Measurements from ENCODE around the gene MLYCD.

MLYCD gene

GRCh38 chr16:83898463-83899271, at the start of gene MLYCD:
TSS of gene MLYCD (plus strand) at chr16:83899115. CDS start at chr16:83899145, 30 bp downstream.
- peak; percentile 77 for DNase-seq (ENCODE audit: low spot score)

GRCh38 chr16:83849421-83849820, 49.5 kb upstream of the MLYCD start:
- DNase-seq (ENCODE audit: low spot score), result no peak

- DNase-seq (ENCODE audit: low spot score), result no peak
Observed at GRCh38 chr16:83850947-83851346, 48.0 kb upstream of the MLYCD start.

- no peak for DNase-seq (ENCODE audit: low spot score)
Observed at GRCh38 chr16:83851473-83851872, 47.4 kb upstream of the MLYCD start.

- DNase-seq (ENCODE audit: low spot score), result no peak
Observed at GRCh38 chr16:83852774-83853173, 46.1 kb upstream of the MLYCD start.

- no peak for DNase-seq (ENCODE audit: low spot score)
Observed at GRCh38 chr16:83853834-83854233, 45.1 kb upstream of the MLYCD start.

- DNase-seq (ENCODE audit: low spot score), result no peak
Observed at GRCh38 chr16:83854420-83854819, 44.5 kb upstream of the MLYCD start.

GRCh38 chr16:83856792-83857191, 42.1 kb upstream of the MLYCD start:
- no peak for DNase-seq (ENCODE audit: low spot score)

GRCh38 chr16:83859265-83859664, 39.6 kb upstream of the MLYCD start:
- DNase-seq (ENCODE audit: low spot score), result no peak

GRCh38 chr16:83862661-83863060, 36.3 kb upstream of the MLYCD start:
- DNase-seq (ENCODE audit: low spot score), result no peak

GRCh38 chr16:83863682-83864081, 35.2 kb upstream of the MLYCD start:
- DNase-seq (ENCODE audit: low spot score), result no peak

- DNase-seq (ENCODE audit: low spot score), result no peak
Observed at GRCh38 chr16:83870830-83871229, 28.1 kb upstream of the MLYCD start.

GRCh38 chr16:83878838-83879237, 20.1 kb upstream of the MLYCD start:
- DNase-seq (ENCODE audit: low spot score), result peak; percentile 50

- no peak for DNase-seq (ENCODE audit: low spot score)
Observed at GRCh38 chr16:83882163-83882885, 16.6 kb upstream of the MLYCD start.

- no peak for DNase-seq (ENCODE audit: low spot score)
Observed at GRCh38 chr16:83886199-83886971, 12.5 kb upstream of the MLYCD start.

- DNase-seq (ENCODE audit: low spot score), result no peak
Observed at GRCh38 chr16:83887080-83887479, 11.8 kb upstream of the MLYCD start.

- no peak for DNase-seq (ENCODE audit: low spot score)
Observed at GRCh38 chr16:83887564-83887963, 11.4 kb upstream of the MLYCD start.

GRCh38 chr16:83888672-83889044, 10.3 kb upstream of the MLYCD start:
- DNase-seq (ENCODE audit: low spot score), result no peak

- no peak for DNase-seq (ENCODE audit: low spot score)
Observed at GRCh38 chr16:83890359-83890758, 8.6 kb upstream of the MLYCD start.

- no peak for DNase-seq (ENCODE audit: low spot score)
Observed at GRCh38 chr16:83891742-83892141, 7.2 kb upstream of the MLYCD start.

GRCh38 chr16:83895243-83895642, 3.7 kb upstream of the MLYCD start:
- DNase-seq (ENCODE audit: low spot score), result no peak

GRCh38 chr16:83895942-83896341, 3.0 kb upstream of the MLYCD start:
- DNase-seq (ENCODE audit: low spot score), result no peak
